Measurements from ENCODE around the gene S1PR3. TPM values are rescaled to one million over a fixed set of nuclear protein-coding genes. Genes with fewer than 3 reads are reported as not detected.

The S1PR3 gene
- total RNA-seq, 1 donor = 3.3 TPM

DNA sequence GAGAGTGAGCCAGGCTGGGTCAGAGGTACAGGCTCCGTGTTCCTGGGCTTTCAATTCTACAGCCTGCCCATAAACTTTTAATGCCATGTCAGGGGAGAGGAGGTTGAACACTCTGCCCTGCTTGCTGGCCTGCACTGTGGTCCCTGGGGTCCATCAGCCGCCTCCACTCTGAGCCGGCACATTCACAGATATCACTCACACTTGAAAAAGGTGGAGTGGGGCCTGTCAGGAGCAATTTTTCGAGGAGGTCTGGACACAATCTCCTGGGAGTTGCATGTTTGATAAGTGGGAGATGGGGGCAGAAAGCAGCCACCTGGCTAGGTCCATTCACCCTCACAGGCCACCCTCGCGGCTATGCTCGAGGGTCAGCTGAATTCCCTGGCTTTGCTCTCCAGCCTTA, 22.9 kb downstream of the S1PR3 start:
- no peaks in the 10 kb centered on the region for H4K20me1 ChIP-seq (ENCODE audit: insufficient read depth, low read length)
- no peaks in the 10 kb centered on the region for H3K79me2 ChIP-seq (ENCODE audit: insufficient read depth, low read length)
- H3K9me3 ChIP-seq (ENCODE audit: low read depth, low read length) = no peaks in the 10 kb centered on the region
- TF ChIP-seq, protein P1, sequence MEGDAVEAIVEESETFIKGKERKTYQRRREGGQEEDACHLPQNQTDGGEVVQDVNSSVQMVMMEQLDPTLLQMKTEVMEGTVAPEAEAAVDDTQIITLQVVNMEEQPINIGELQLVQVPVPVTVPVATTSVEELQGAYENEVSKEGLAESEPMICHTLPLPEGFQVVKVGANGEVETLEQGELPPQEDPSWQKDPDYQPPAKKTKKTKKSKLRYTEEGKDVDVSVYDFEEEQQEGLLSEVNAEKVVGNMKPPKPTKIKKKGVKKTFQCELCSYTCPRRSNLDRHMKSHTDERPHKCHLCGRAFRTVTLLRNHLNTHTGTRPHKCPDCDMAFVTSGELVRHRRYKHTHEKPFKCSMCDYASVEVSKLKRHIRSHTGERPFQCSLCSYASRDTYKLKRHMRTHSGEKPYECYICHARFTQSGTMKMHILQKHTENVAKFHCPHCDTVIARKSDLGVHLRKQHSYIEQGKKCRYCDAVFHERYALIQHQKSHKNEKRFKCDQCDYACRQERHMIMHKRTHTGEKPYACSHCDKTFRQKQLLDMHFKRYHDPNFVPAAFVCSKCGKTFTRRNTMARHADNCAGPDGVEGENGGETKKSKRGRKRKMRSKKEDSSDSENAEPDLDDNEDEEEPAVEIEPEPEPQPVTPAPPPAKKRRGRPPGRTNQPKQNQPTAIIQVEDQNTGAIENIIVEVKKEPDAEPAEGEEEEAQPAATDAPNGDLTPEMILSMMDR (IDR thresholded peaks at IDR 0.05; ENCODE audit: extremely low read depth, low read depth, low read length) = no peak
- no peaks in the 10 kb centered on the region for H3K36me3 ChIP-seq (ENCODE audit: insufficient read depth, low read length)
- H3K4me2 ChIP-seq (ENCODE audit: insufficient read depth, low read length) = no peak overlapping the region
- no peaks in the 10 kb centered on the region for H3K27me3 ChIP-seq (ENCODE audit: insufficient read depth, low read length)
- no peak overlapping the region for H3K27ac ChIP-seq (ENCODE audit: low read depth, low read length)
- H2AFZ ChIP-seq (ENCODE audit: low read length) = no peak overlapping the region
- H3K4me3 ChIP-seq (ENCODE audit: insufficient read depth, low read length) = no peak overlapping the region
- no peaks in the 10 kb centered on the region for H3K4me1 ChIP-seq (ENCODE audit: insufficient read depth, low read length)
- no peak for DNase-seq (ENCODE audit: insufficient read length, low spot score, missing footprints)

DNA sequence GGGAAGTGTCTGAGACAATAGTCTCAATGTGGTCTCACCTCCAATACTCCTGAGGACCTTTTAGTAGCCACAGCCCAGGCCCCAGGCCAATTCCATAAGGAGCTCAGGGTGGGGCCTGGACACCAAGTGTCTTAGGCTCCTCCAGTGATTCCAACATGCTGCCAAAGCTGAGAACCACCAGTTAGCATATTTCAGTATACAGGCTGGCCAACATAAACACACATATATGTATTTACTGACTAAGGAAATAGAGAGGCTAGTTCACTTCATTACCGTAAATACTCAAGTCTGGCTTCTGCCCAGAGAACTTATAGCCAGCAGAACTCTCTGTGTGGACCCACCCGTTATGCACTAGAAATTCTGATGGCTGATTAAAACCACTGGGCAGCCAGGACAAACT, 24.1 kb downstream of the S1PR3 start:
- no peaks in the 10 kb centered on the region for H3K79me2 ChIP-seq (ENCODE audit: insufficient read depth, low read length)
- H3K36me3 ChIP-seq (ENCODE audit: insufficient read depth, low read length) = no peaks in the 10 kb centered on the region
- H4K20me1 ChIP-seq (ENCODE audit: insufficient read depth, low read length) = no peaks in the 10 kb centered on the region
- no peak overlapping the region for H3K4me3 ChIP-seq (ENCODE audit: insufficient read depth, low read length)
- no peaks in the 10 kb centered on the region for H3K27me3 ChIP-seq (ENCODE audit: insufficient read depth, low read length)
- H3K4me1 ChIP-seq (ENCODE audit: insufficient read depth, low read length) = no peaks in the 10 kb centered on the region
- DNase-seq (ENCODE audit: insufficient read length, low spot score, missing footprints) = no peak
- no peak overlapping the region for H3K4me2 ChIP-seq (ENCODE audit: insufficient read depth, low read length)
- H2AFZ ChIP-seq (ENCODE audit: low read length) = no peak overlapping the region
- H3K9me3 ChIP-seq (ENCODE audit: low read depth, low read length) = no peaks in the 10 kb centered on the region
- H3K27ac ChIP-seq (ENCODE audit: low read depth, low read length) = no peak overlapping the region
- TF ChIP-seq, protein P1 (IDR thresholded peaks at IDR 0.05; ENCODE audit: extremely low read depth, low read depth, low read length) = no peak

DNA sequence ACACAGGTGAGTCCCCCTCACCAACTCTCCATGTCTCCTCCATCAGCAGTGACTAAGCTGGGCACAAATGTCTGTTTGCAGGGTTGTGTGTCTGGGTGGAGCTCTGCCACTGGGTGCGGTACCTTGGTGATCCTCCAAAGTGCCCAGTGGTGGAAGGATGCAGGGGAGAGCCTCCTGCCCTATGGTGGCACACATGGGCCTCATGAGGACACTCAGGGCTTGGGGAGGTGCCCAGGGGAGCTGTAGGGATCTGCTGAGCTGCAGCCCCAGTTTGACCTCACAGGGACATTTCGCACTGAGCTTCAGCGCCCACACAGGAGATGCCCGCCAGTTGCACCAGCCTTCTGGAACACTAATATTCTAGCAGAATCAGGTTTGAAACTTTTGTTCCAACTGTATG, 29.5 kb downstream of the S1PR3 start:
- H3K4me2 ChIP-seq (ENCODE audit: insufficient read depth, low read length) = peak overlapping the region; percentile 44
- H3K4me1 ChIP-seq (ENCODE audit: insufficient read depth, low read length) = peaks cover 28% of the 10 kb centered on the region
- no peaks in the 10 kb centered on the region for H4K20me1 ChIP-seq (ENCODE audit: insufficient read depth, low read length)
- no peaks in the 10 kb centered on the region for H3K79me2 ChIP-seq (ENCODE audit: insufficient read depth, low read length)
- no peak overlapping the region for H3K4me3 ChIP-seq (ENCODE audit: insufficient read depth, low read length)
- no peaks in the 10 kb centered on the region for H3K9me3 ChIP-seq (ENCODE audit: low read depth, low read length)
- no peak overlapping the region for H2AFZ ChIP-seq (ENCODE audit: low read length)
- H3K27me3 ChIP-seq (ENCODE audit: insufficient read depth, low read length) = no peaks in the 10 kb centered on the region
- TF ChIP-seq, protein P1 (IDR thresholded peaks at IDR 0.05; ENCODE audit: extremely low read depth, low read depth, low read length) = no peak
- H3K36me3 ChIP-seq (ENCODE audit: insufficient read depth, low read length) = no peaks in the 10 kb centered on the region
- DNase-seq (ENCODE audit: insufficient read length, low spot score, missing footprints) = no peak
- no peak overlapping the region for H3K27ac ChIP-seq (ENCODE audit: low read depth, low read length)

DNA sequence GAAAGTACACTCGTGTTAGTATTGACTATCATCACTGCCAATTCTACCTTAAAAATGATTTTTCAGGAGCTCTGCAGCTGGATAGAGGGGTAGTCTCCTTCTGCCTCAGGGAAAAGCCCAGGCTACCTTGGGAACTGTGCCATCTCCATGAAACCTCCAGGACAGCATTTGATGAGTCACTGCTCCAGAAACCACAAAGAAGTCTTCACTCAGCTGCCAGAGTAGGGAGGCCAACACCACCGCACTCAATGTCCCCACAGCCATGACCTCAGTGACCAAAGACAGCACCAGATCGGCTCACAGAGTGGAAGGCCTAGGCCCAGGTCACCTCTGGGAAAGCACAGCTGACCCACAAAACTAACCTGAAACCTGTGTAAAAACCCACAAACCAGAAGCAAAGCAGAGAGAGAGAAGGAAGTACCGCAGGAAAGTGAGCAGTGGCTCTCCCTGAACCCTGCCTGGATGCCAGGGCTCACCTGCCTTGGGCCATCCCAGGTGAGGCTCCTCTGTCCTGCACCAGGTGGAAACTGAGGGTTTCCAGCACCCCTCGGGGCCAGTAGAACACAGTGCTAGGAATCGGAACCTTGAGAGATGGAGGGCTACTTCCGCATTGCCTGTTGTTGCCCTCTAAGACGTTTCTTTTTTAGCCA, 30.0 kb downstream of the S1PR3 start:
- peak overlapping the region; percentile 19 for H3K27ac ChIP-seq (ENCODE audit: low read depth, low read length)
- no peak overlapping the region for H2AFZ ChIP-seq (ENCODE audit: low read length)
- TF ChIP-seq, protein P1 (IDR thresholded peaks at IDR 0.05; ENCODE audit: extremely low read depth, low read depth, low read length) = no peak
- no peaks in the 10 kb centered on the region for H3K79me2 ChIP-seq (ENCODE audit: insufficient read depth, low read length)
- H3K27me3 ChIP-seq (ENCODE audit: insufficient read depth, low read length) = no peaks in the 10 kb centered on the region
- H3K4me1 ChIP-seq (ENCODE audit: insufficient read depth, low read length) = peaks cover 28% of the 10 kb centered on the region
- H4K20me1 ChIP-seq (ENCODE audit: insufficient read depth, low read length) = no peaks in the 10 kb centered on the region
- H3K4me2 ChIP-seq (ENCODE audit: insufficient read depth, low read length) = peak overlapping the region; percentile 44
- H3K9me3 ChIP-seq (ENCODE audit: low read depth, low read length) = no peaks in the 10 kb centered on the region
- no peaks in the 10 kb centered on the region for H3K36me3 ChIP-seq (ENCODE audit: insufficient read depth, low read length)
- no peak overlapping the region for H3K4me3 ChIP-seq (ENCODE audit: insufficient read depth, low read length)
- DNase-seq (ENCODE audit: insufficient read length, low spot score, missing footprints) = peak; percentile 81
